Tibial nerve (tissue), 4 donors: ENCODE data around the gene PRICKLE2.

Experiments
- CTCF ChIP-seq, 5 experiments: fragments of 200-600 bp in 3 of 5; fragments of 450-650 bp in 2 of 5; sonication (generic) in 3 of 5; IDR thresholded peaks; one replicate each; pipeline ENCODE4 v1.5.1; 2016 to 2019; ENCODE audit warnings: antibody characterized with exemption in 5 of 5, mild to moderate bottlenecking in 3 of 5, moderate library complexity in 2 of 5
- EP300 ChIP-seq, 2 donors: sonication (generic); formaldehyde crosslinking; IDR thresholded peaks; one replicate each; pipeline ENCODE4 v1.6.1; 2017; ENCODE audit warnings: antibody characterized with exemption in 2 of 2, mild to moderate bottlenecking in 1 of 2
- POLR2A ChIP-seq, 2 donors: fragments of 450-650 bp; IDR thresholded peaks; one replicate each; pipeline ENCODE4 v1.6.1; 2017; ENCODE audit warnings: antibody characterized with exemption in 2 of 2, mild to moderate bottlenecking in 2 of 2, moderate library complexity in 2 of 2

GRCh38 chr3:64253689-64254088 is 28.4 kb upstream of the PRICKLE2 start:
- TF ChIP-seq CTCF (IDR thresholded peaks at IDR 0.05) (no peak), EP300 (IDR thresholded peaks at IDR 0.05) (no peak), POLR2A (IDR thresholded peaks at IDR 0.05) (no peak)
